Activated naive CD8-positive, alpha-beta T cell treated with anti-CD3 and anti-CD28 coated beads, Interleukin-2, amount 10 ng/mL, durations not matched to agents 7 days and 5 days (primary cell): ENCODE results near the gene SMAP2. TPM values are rescaled to one million over a fixed set of nuclear protein-coding genes. Genes with fewer than 3 reads are reported as not detected.
A peak's percentile ranks its signal among the peaks of the same experiment; 100 is the strongest.
"Not testable (repeated sequence)": the region's sequence is repeated elsewhere in the genome, so short reads cannot be mapped to it uniquely, and the experiment has no call there.

Experiments
- ATAC-seq: fragments of 150-1000 bp; cut with Tn5 transposase; one replicate; pipeline ENCODE4 v1.10.0; 2021; ENCODE audit warnings: low read depth, moderate library complexity
- POLR2A ChIA-PET: fragments of 350-600 bp; sonication (Branson Sonifier 250); formaldehyde crosslinking; loops from one replicate; lab custom pipeline; 2021; ENCODE audit warnings: antibody characterized with exemption; lab: Charles Lee
- DNase-seq: peaks from one replicate; pipeline ENCODE4 v3.0.0; 2021
- H3K27ac Mint-ChIP-seq: one replicate; pipeline ENCODE4 v1.8.0; 2022; ENCODE audit warnings: mild to moderate bottlenecking, mixed read lengths
- H3K27me3 Mint-ChIP-seq: one replicate; pipeline ENCODE4 v1.8.0; 2022; ENCODE audit warnings: mild to moderate bottlenecking, moderate library complexity, mixed read lengths
- H3K36me3 Mint-ChIP-seq: one replicate; pipeline ENCODE4 v1.8.0; 2021; ENCODE audit warnings: mild to moderate bottlenecking, mixed read lengths
- H3K4me1 Mint-ChIP-seq: one replicate; pipeline ENCODE4 v1.8.0; 2021; ENCODE audit warnings: mixed read lengths
- H3K4me3 Mint-ChIP-seq: one replicate; pipeline ENCODE4 v1.8.0; 2022; ENCODE audit warnings: mild to moderate bottlenecking, moderate library complexity, mixed read lengths
- H3K9me3 Mint-ChIP-seq: one replicate; pipeline ENCODE4 v1.8.0; 2021; ENCODE audit warnings: mixed read lengths
- total RNA-seq, 2 experiments: library from RNA; stranded (reverse); gene quantifications; one replicate each; pipeline ENCODE4 v1.2.3, GENCODE V29; 2021

SMAP2 gene
- total RNA-seq: 100 to 1,000 TPM; 133 to 138 TPM

- Mint-ChIP-seq H3K27me3 (no peaks in the 10 kb centered on the region), H3K9me3 (no peaks in the 10 kb centered on the region), H3K4me3 (peak within 1 kb of the TSS; percentile 99), H3K27ac (peak within 1 kb of the TSS; percentile 99), H3K4me1 (peaks cover 33% of the 10 kb centered on the region), H3K36me3 (peaks cover 21% of the 10 kb centered on the region)
- peak; percentile 97 for DNase-seq
- ATAC-seq: peak; percentile 87
- POLR2A ChIA-PET: interaction anchor here (0.5 to 4.4 kb wide), 19 partner anchors 12 to 341 kb away, joined by 3 to 175 read pairs (median 4); partner anchors contain the start of genes CAP1, EXO5, RLF and ZMPSTE24
These were observed at the start of gene SMAP2 for GRCh38 chr1:40373323-40374283. SMAP2 (plus strand) TSS chr1:40373727; CDS start chr1:40374121, 394 bp downstream.

GRCh38 chr1:40331403-40331802, 42.1 kb upstream of the SMAP2 start:
- H3K9me3 Mint-ChIP-seq, H3K4me1 Mint-ChIP-seq, H3K36me3 Mint-ChIP-seq, POLR2A ChIA-PET, DNase-seq, H3K4me3 Mint-ChIP-seq, ATAC-seq, H3K27ac Mint-ChIP-seq: not testable (repeated sequence)
- peaks cover 12% of the 10 kb centered on the region for H3K27me3 Mint-ChIP-seq

GRCh38 chr1:40332695-40333094, 40.8 kb upstream of the SMAP2 start:
- Mint-ChIP-seq H3K27me3 (peaks cover 12% of the 10 kb centered on the region), H3K27ac (no peak overlapping the region), H3K9me3 (peaks cover 3% of the 10 kb centered on the region), H3K4me3 (no peak overlapping the region), H3K36me3 (no peaks in the 10 kb centered on the region), H3K4me1 (peaks cover 2% of the 10 kb centered on the region)
- ATAC-seq: no peak
- POLR2A ChIA-PET: no interaction called here
- no peak for DNase-seq

- Mint-ChIP-seq H3K9me3 (no peaks in the 10 kb centered on the region), H3K4me1 (peaks cover 33% of the 10 kb centered on the region), H3K4me3 (no peak overlapping the region), H3K27ac (no peak overlapping the region), H3K27me3 (peaks cover 2% of the 10 kb centered on the region), H3K36me3 (no peaks in the 10 kb centered on the region)
- no peak for ATAC-seq
- POLR2A ChIA-PET: interaction anchor here (1.5 kb wide), 1 partner anchor 67 kb away, joined by 3 read pairs; no protein-coding TSS in a partner anchor
- no peak for DNase-seq
These were observed 36.1 kb upstream of the SMAP2 start for GRCh38 chr1:40337443-40337842.

- Mint-ChIP-seq H3K27ac (peak overlapping the region; percentile 67), H3K36me3 (no peaks in the 10 kb centered on the region), H3K4me1 (peaks cover 38% of the 10 kb centered on the region), H3K9me3 (no peaks in the 10 kb centered on the region), H3K27me3 (no peaks in the 10 kb centered on the region), H3K4me3 (peak overlapping the region; percentile 36)
- POLR2A ChIA-PET: interaction anchor here (0.7 to 1.6 kb wide), 7 partner anchors 24 to 254 kb away, joined by 3 to 4 read pairs (median 3); no protein-coding TSS in a partner anchor
- ATAC-seq (peak; percentile 87), DNase-seq (peak; percentile 92)
These were observed 34.6 kb upstream of the SMAP2 start for GRCh38 chr1:40338745-40339419.

GRCh38 chr1:40339420-40340323, 33.9 kb upstream of the SMAP2 start:
- no peaks in the 10 kb centered on the region for H3K27me3 Mint-ChIP-seq
- ATAC-seq (no peak), DNase-seq (no peak)
- POLR2A ChIA-PET: interaction anchor here (1.1 to 1.6 kb wide), 4 partner anchors 49 to 255 kb away, joined by 3 to 4 read pairs (median 4); no protein-coding TSS in a partner anchor
- no peaks in the 10 kb centered on the region for H3K36me3 Mint-ChIP-seq
- H3K4me3 Mint-ChIP-seq: no peak overlapping the region
- peak overlapping the region; percentile 47 for H3K27ac Mint-ChIP-seq
- H3K4me1 Mint-ChIP-seq: peaks cover 42% of the 10 kb centered on the region
- H3K9me3 Mint-ChIP-seq: no peaks in the 10 kb centered on the region

- H3K27ac Mint-ChIP-seq: peak overlapping the region; percentile 65
- no peak for DNase-seq
- H3K4me3 Mint-ChIP-seq: no peak overlapping the region
- no peaks in the 10 kb centered on the region for H3K27me3 Mint-ChIP-seq
- H3K36me3 Mint-ChIP-seq: no peaks in the 10 kb centered on the region
- no peaks in the 10 kb centered on the region for H3K9me3 Mint-ChIP-seq
- ATAC-seq: no peak
- H3K4me1 Mint-ChIP-seq: peaks cover 46% of the 10 kb centered on the region
- POLR2A ChIA-PET: interaction anchor here (0.6 to 1.7 kb wide), 7 partner anchors 32 to 350 kb away, joined by 3 to 6 read pairs (median 5); partner anchors contain the start of genes NFYC, SMAP2 and ZMPSTE24
These were observed 31.8 kb upstream of the SMAP2 start for GRCh38 chr1:40341491-40342380.

GRCh38 chr1:40342381-40342717, 31.2 kb upstream of the SMAP2 start:
- H3K27me3 Mint-ChIP-seq, H3K4me3 Mint-ChIP-seq: not testable (repeated sequence)
- H3K4me1 Mint-ChIP-seq: peaks cover 46% of the 10 kb centered on the region

GRCh38 chr1:40344597-40344996, 28.9 kb upstream of the SMAP2 start:
- Mint-ChIP-seq H3K27ac (no peak overlapping the region), H3K4me1 (peaks cover 38% of the 10 kb centered on the region), H3K36me3 (no peaks in the 10 kb centered on the region), H3K9me3 (no peaks in the 10 kb centered on the region), H3K4me3 (peak overlapping the region; percentile 14), H3K27me3 (no peaks in the 10 kb centered on the region)
- POLR2A ChIA-PET: interaction anchor here (0.9 kb wide), 1 partner anchor 16 kb away, joined by 7 read pairs; no protein-coding TSS in a partner anchor
- no peak for DNase-seq
- ATAC-seq: peak; percentile 63

More at GRCh38 chr1:40342381-40342717, 31.2 kb upstream of the SMAP2 start:
- ATAC-seq, DNase-seq, H3K36me3 Mint-ChIP-seq, H3K9me3 Mint-ChIP-seq: not testable (repeated sequence)
- peak overlapping the region; percentile 65 for H3K27ac Mint-ChIP-seq
- POLR2A ChIA-PET: interaction anchor here (0.6 to 1.7 kb wide), 3 partner anchors 31 to 349 kb away, joined by 3 to 5 read pairs (median 5); partner anchors contain the start of genes NFYC and SMAP2

- H3K36me3 Mint-ChIP-seq: no peaks in the 10 kb centered on the region
- no peaks in the 10 kb centered on the region for H3K27me3 Mint-ChIP-seq
- DNase-seq: no peak
- no peaks in the 10 kb centered on the region for H3K9me3 Mint-ChIP-seq
- H3K4me1 Mint-ChIP-seq: no peaks in the 10 kb centered on the region
- POLR2A ChIA-PET: no interaction called here
- H3K27ac Mint-ChIP-seq: no peak overlapping the region
- ATAC-seq: no peak
- no peak overlapping the region for H3K4me3 Mint-ChIP-seq
These were observed 23.1 kb upstream of the SMAP2 start for GRCh38 chr1:40350391-40350790.

GRCh38 chr1:40351124-40351523, 22.4 kb upstream of the SMAP2 start:
- ATAC-seq (no peak), DNase-seq (no peak)
- Mint-ChIP-seq H3K4me1 (no peaks in the 10 kb centered on the region), H3K9me3 (no peaks in the 10 kb centered on the region), H3K27ac (no peak overlapping the region), H3K27me3 (no peaks in the 10 kb centered on the region), H3K4me3 (no peak overlapping the region), H3K36me3 (no peaks in the 10 kb centered on the region)
- POLR2A ChIA-PET: no interaction called here
